ENCODE results near the gene FPR3.
"Not testable (repeated sequence)": the region's sequence is repeated elsewhere in the genome, so short reads cannot be mapped to it uniquely, and the experiment has no call there.

Gene FPR3

DNA sequence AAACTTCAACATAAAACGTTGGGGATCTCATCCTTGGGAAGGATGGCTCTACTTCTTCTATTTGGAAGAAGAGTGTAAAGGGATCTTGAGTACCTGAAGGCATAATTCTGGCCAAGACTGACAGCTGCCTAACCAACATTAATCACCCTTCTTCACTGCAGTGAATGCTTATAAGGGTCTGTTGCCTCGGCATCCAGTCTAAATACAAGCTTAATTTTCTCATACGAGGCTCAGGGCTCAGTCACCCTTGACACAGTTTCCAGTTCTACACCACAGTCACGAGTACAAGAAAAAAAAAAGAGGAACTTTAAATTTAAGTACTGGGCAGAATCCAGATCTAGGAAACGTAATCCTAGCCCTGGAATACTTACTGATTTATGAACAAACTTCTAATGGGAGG is 9.0 kb downstream of the FPR3 start:
- Histone ChIP-seq H2BK15ac (ENCODE audit: low read depth, poor library complexity, severe bottlenecking) (no peak overlapping the region), H2BK12ac (ENCODE audit: low read length in 2 of 2) (no peak overlapping the region), H3K27ac (ENCODE audit: low read length, poor library complexity, severe bottlenecking) (no peak overlapping the region), H4K8ac (ENCODE audit: low read length) (no peak overlapping the region), H3K9ac (ENCODE audit: low read length) (no peak overlapping the region), H3K79me1 (replicated peaks; ENCODE audit: low read length, poor library complexity, severe bottlenecking) (no peaks in the 10 kb centered on the region), H2AK5ac (ENCODE audit: low read length, severe bottlenecking) (no peak overlapping the region), H3K9me3 (ENCODE audit: control insufficient read depth, low read length) (no peaks in the 10 kb centered on the region), H2BK120ac (ENCODE audit: low read depth, low read length) (no peak overlapping the region), H3K23ac (ENCODE audit: low read length in 2 of 2) (no peak overlapping the region), H3K4me2 (ENCODE audit: low read length, poor library complexity, severe bottlenecking) (no peak overlapping the region), H2BK5ac (ENCODE audit: low read depth, low read length, poor library complexity, severe bottlenecking) (no peak overlapping the region), H4K91ac (ENCODE audit: low read length) (no peak overlapping the region), H3K36me3 (ENCODE audit: control insufficient read depth in 1 of 2, insufficient read depth in 2 of 2, low read depth in 1 of 2, low read length in 2 of 2) (no peaks in the 10 kb centered on the region), H3K4me1 (ENCODE audit: control insufficient read depth, insufficient read depth, low read depth, low read length) (no peaks in the 10 kb centered on the region), H3K4ac (ENCODE audit: low read depth in 1 of 2, low read length in 2 of 2) (no peak overlapping the region), H3K27me3 (ENCODE audit: control insufficient read depth in 1 of 2, insufficient read depth in 1 of 2, low read length in 2 of 2) (no peaks in the 10 kb centered on the region), H3K14ac (ENCODE audit: low read length in 2 of 2) (no peak overlapping the region), H3K18ac (ENCODE audit: low read depth in 1 of 2, low read length in 2 of 2) (no peak overlapping the region), H2AFZ (ENCODE audit: low read depth, low read length) (no peak overlapping the region), H3K4me3 (ENCODE audit: insufficient read depth in 1 of 2, low read depth in 1 of 2, low read length in 2 of 2) (no peak overlapping the region)
- DNase-seq: no peak
- WGBS: 25% methylated on average over 1 of the region's 5 CpGs

DNA sequence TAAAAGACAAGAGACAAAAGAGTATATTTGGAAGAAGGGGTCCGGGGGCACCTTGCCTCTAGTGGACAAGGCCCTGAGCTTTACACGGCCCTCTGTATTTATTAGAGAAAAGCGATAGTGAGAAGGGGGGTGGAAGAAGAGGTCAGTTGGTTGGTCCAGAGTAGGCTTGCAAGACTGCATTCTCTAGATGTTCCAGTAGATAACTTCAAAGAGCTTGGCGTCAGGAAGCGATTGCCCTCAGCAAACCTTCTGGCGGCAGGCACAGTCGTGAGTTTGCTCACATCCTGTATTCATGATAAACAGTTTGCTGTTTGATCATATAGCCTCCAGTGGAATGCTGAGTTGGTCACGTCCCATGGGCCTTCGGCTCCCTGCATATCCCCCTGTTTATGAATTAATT is 9.8 kb downstream of the FPR3 start:
- H3K9ac ChIP-seq (ENCODE audit: low read length); H3K27me3 ChIP-seq (ENCODE audit: control insufficient read depth in 1 of 2, insufficient read depth in 1 of 2, low read length in 2 of 2); H3K23ac ChIP-seq (ENCODE audit: low read length in 2 of 2); H3K36me3 ChIP-seq (ENCODE audit: control insufficient read depth in 1 of 2, insufficient read depth in 2 of 2, low read depth in 1 of 2, low read length in 2 of 2); H3K14ac ChIP-seq (ENCODE audit: low read length in 2 of 2); DNase-seq; H3K4me2 ChIP-seq (ENCODE audit: low read length, poor library complexity, severe bottlenecking); H2BK120ac ChIP-seq (ENCODE audit: low read depth, low read length); H2BK12ac ChIP-seq (ENCODE audit: low read length in 2 of 2); H4K8ac ChIP-seq (ENCODE audit: low read length); H2AFZ ChIP-seq (ENCODE audit: low read depth, low read length); H3K9me3 ChIP-seq (ENCODE audit: control insufficient read depth, low read length); H2BK15ac ChIP-seq (ENCODE audit: low read depth, poor library complexity, severe bottlenecking); H4K91ac ChIP-seq (ENCODE audit: low read length); H3K4me3 ChIP-seq (ENCODE audit: insufficient read depth in 1 of 2, low read depth in 1 of 2, low read length in 2 of 2); H3K79me1 ChIP-seq (replicated peaks; ENCODE audit: low read length, poor library complexity, severe bottlenecking); H3K18ac ChIP-seq (ENCODE audit: low read depth in 1 of 2, low read length in 2 of 2); H3K27ac ChIP-seq (ENCODE audit: low read length, poor library complexity, severe bottlenecking); H3K4me1 ChIP-seq (ENCODE audit: control insufficient read depth, insufficient read depth, low read depth, low read length); H2BK5ac ChIP-seq (ENCODE audit: low read depth, low read length, poor library complexity, severe bottlenecking); H3K4ac ChIP-seq (ENCODE audit: low read depth in 1 of 2, low read length in 2 of 2); H2AK5ac ChIP-seq (ENCODE audit: low read length, severe bottlenecking): not testable (repeated sequence)
- 84% methylated on average over 7 of the region's 9 CpGs for WGBS

DNA sequence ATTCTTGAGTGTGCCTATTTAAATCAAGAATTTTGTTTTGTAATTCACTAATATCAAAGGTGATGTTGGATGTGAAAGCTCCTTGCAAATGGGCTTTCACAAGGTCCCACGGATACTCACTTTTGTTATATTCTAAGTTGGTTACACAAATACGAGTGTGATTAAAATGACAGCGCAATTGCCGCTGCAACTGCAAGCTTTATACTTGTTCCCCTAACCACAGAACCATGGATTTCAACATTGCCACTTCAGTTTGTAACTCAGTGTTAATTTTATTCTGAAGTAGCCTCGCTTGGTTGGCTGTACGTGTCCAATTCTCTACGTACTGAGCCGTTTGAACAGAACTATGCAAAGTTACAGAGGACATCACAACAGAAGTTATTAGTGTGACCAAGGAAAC is 10.4 kb downstream of the FPR3 start:
- not testable (repeated sequence) for H3K4ac ChIP-seq (ENCODE audit: low read depth in 1 of 2, low read length in 2 of 2); H3K27me3 ChIP-seq (ENCODE audit: control insufficient read depth in 1 of 2, insufficient read depth in 1 of 2, low read length in 2 of 2); H2AK5ac ChIP-seq (ENCODE audit: low read length, severe bottlenecking); H3K27ac ChIP-seq (ENCODE audit: low read length, poor library complexity, severe bottlenecking); H3K18ac ChIP-seq (ENCODE audit: low read depth in 1 of 2, low read length in 2 of 2); H4K91ac ChIP-seq (ENCODE audit: low read length); H2BK5ac ChIP-seq (ENCODE audit: low read depth, low read length, poor library complexity, severe bottlenecking); H2BK15ac ChIP-seq (ENCODE audit: low read depth, poor library complexity, severe bottlenecking); H2BK120ac ChIP-seq (ENCODE audit: low read depth, low read length); H3K79me1 ChIP-seq (replicated peaks; ENCODE audit: low read length, poor library complexity, severe bottlenecking); H3K9me3 ChIP-seq (ENCODE audit: control insufficient read depth, low read length); DNase-seq; H3K23ac ChIP-seq (ENCODE audit: low read length in 2 of 2); H2AFZ ChIP-seq (ENCODE audit: low read depth, low read length); H3K4me2 ChIP-seq (ENCODE audit: low read length, poor library complexity, severe bottlenecking); H4K8ac ChIP-seq (ENCODE audit: low read length); H3K14ac ChIP-seq (ENCODE audit: low read length in 2 of 2); H3K4me1 ChIP-seq (ENCODE audit: control insufficient read depth, insufficient read depth, low read depth, low read length); H3K36me3 ChIP-seq (ENCODE audit: control insufficient read depth in 1 of 2, insufficient read depth in 2 of 2, low read depth in 1 of 2, low read length in 2 of 2); H3K9ac ChIP-seq (ENCODE audit: low read length); H2BK12ac ChIP-seq (ENCODE audit: low read length in 2 of 2); H3K4me3 ChIP-seq (ENCODE audit: insufficient read depth in 1 of 2, low read depth in 1 of 2, low read length in 2 of 2)
- 88% methylated on average over 8 of the region's 8 CpGs for WGBS

DNA sequence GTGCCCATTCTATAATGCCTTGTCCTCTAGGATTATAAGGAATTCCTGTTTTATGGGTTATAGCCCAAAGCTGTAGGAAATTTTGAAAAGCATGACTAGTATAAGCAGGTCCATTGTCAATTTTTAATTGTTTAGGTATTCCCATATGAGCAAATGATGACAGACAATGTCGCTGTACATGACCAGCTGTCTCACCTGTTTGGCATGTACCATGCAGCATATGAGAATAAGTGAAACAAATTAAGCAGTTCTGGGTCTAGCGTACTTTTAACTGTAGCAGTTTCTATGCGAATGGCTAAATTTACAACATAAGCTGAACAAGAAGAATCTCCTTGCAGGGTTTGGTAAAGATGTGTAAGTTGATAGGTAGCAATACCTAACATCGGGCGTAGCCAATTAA is 11.6 kb downstream of the FPR3 start:
- not testable (repeated sequence) for H2BK15ac ChIP-seq (ENCODE audit: low read depth, poor library complexity, severe bottlenecking); H3K4me1 ChIP-seq (ENCODE audit: control insufficient read depth, insufficient read depth, low read depth, low read length); H3K79me1 ChIP-seq (replicated peaks; ENCODE audit: low read length, poor library complexity, severe bottlenecking); H3K36me3 ChIP-seq (ENCODE audit: control insufficient read depth in 1 of 2, insufficient read depth in 2 of 2, low read depth in 1 of 2, low read length in 2 of 2); H3K9me3 ChIP-seq (ENCODE audit: control insufficient read depth, low read length); H2BK120ac ChIP-seq (ENCODE audit: low read depth, low read length); H3K4me2 ChIP-seq (ENCODE audit: low read length, poor library complexity, severe bottlenecking); H3K4ac ChIP-seq (ENCODE audit: low read depth in 1 of 2, low read length in 2 of 2); H2AFZ ChIP-seq (ENCODE audit: low read depth, low read length); H3K14ac ChIP-seq (ENCODE audit: low read length in 2 of 2); H2BK5ac ChIP-seq (ENCODE audit: low read depth, low read length, poor library complexity, severe bottlenecking); H3K18ac ChIP-seq (ENCODE audit: low read depth in 1 of 2, low read length in 2 of 2); H2AK5ac ChIP-seq (ENCODE audit: low read length, severe bottlenecking); H3K9ac ChIP-seq (ENCODE audit: low read length); H4K91ac ChIP-seq (ENCODE audit: low read length); H3K27ac ChIP-seq (ENCODE audit: low read length, poor library complexity, severe bottlenecking); DNase-seq; H3K23ac ChIP-seq (ENCODE audit: low read length in 2 of 2); H4K8ac ChIP-seq (ENCODE audit: low read length); H2BK12ac ChIP-seq (ENCODE audit: low read length in 2 of 2); H3K27me3 ChIP-seq (ENCODE audit: control insufficient read depth in 1 of 2, insufficient read depth in 1 of 2, low read length in 2 of 2); H3K4me3 ChIP-seq (ENCODE audit: insufficient read depth in 1 of 2, low read depth in 1 of 2, low read length in 2 of 2)
- 69% methylated on average over 3 of the region's 5 CpGs for WGBS
